Subcutaneous adipose tissue (tissue), 4 donors: ENCODE measurements around the gene COA6. TPM values are rescaled to one million over a fixed set of nuclear protein-coding genes. Genes with fewer than 3 reads are reported as not detected.

Experiments
- CTCF ChIP-seq: fragments of 450-650 bp; IDR thresholded peaks from one replicate; pipeline ENCODE4 v1.5.1; 2016; ENCODE audit warnings: low read depth, mild to moderate bottlenecking, control low read depth, antibody characterized with exemption, moderate library complexity
- total RNA-seq, 4 donors: library from RNA; depleted of rRNA; stranded (reverse); fragments of >200 nt; gene quantifications; one replicate each; pipeline ENCODE4 v1.1.0, GENCODE V29; 2016

The COA6 gene
- total RNA-seq, 4 donors from 2014 or later: 15.1 to 24.8 (median 19.3) TPM

GRCh38 chr1:234393190-234393589 is 19.9 kb downstream of the COA6 start:
- TF ChIP-seq CTCF: no peak

GRCh38 chr1:234395297-234395696 is 22.0 kb downstream of the COA6 start:
- no peak for TF ChIP-seq CTCF

- TF ChIP-seq CTCF: no peak
These were observed 22.8 kb downstream of the COA6 start for GRCh38 chr1:234396092-234396491.

- TF ChIP-seq CTCF: no peak
These were observed 23.6 kb downstream of the COA6 start for GRCh38 chr1:234396871-234397270.

- no peak for TF ChIP-seq CTCF
These were observed 24.5 kb downstream of the COA6 start for GRCh38 chr1:234397732-234398131.

- no peak for TF ChIP-seq CTCF
These were observed 25.7 kb downstream of the COA6 start for GRCh38 chr1:234398849-234399381.

- TF ChIP-seq CTCF: no peak
These were observed 27.5 kb downstream of the COA6 start for GRCh38 chr1:234400773-234401172.

- no peak for TF ChIP-seq CTCF
These were observed 28.4 kb downstream of the COA6 start for GRCh38 chr1:234401658-234402057.
